Endodermal cell (in vitro differentiated cells): ENCODE data around the gene CCDC183. TPM values are rescaled to one million over a fixed set of nuclear protein-coding genes. Genes with fewer than 3 reads are reported as not detected.
"Not testable (repeated sequence)": the region's sequence is repeated elsewhere in the genome, so short reads cannot be mapped to it uniquely, and the experiment has no call there.

ENCODE experiments used
- DNase-seq: peaks from one replicate; pipeline ENCODE4 v3.0.0-alpha.2; 2017
- H3K27ac ChIP-seq: 2 replicates; pipeline ENCODE4 v1.5.1; 2013; ENCODE audit warnings: mild to moderate bottlenecking, low read depth, low read length, moderate library complexity
- H3K27me3 ChIP-seq: 2 replicates; pipeline ENCODE4 v1.6.1; 2013; ENCODE audit warnings: mild to moderate bottlenecking, low read length, moderate library complexity; ENCODE audit not compliant: insufficient read depth, control insufficient read depth, poor library complexity, severe bottlenecking
- H3K36me3 ChIP-seq: 2 replicates; pipeline ENCODE4 v1.7.0; 2013; ENCODE audit warnings: mild to moderate bottlenecking, low read length, moderate library complexity; ENCODE audit not compliant: control insufficient read depth, insufficient read depth
- H3K4me1 ChIP-seq: one replicate; pipeline ENCODE4 v1.7.0; 2013; ENCODE audit warnings: low read length; ENCODE audit not compliant: control insufficient read depth, insufficient read depth
- H3K4me3 ChIP-seq: 2 replicates; pipeline ENCODE4 v1.5.1; 2013; ENCODE audit warnings: mild to moderate bottlenecking, low read length, moderate library complexity
- H3K9ac ChIP-seq: 2 replicates; pipeline ENCODE4 v1.6.1; 2013; ENCODE audit warnings: mild to moderate bottlenecking, low read length, moderate library complexity; ENCODE audit not compliant: poor library complexity, severe bottlenecking; ENCODE audit errors: extremely low read depth
- H3K9me3 ChIP-seq: 2 replicates; pipeline ENCODE4 v1.6.1; 2013; ENCODE audit warnings: mild to moderate bottlenecking, low read length, moderate library complexity; ENCODE audit not compliant: control insufficient read depth
- H3K27ac Mint-ChIP-seq: 2 replicates; pipeline ENCODE4 v1.8.0; 2020; ENCODE audit warnings: mixed read lengths
- H3K27me3 Mint-ChIP-seq: 2 replicates; pipeline ENCODE4 v1.8.0; 2021; ENCODE audit warnings: mild to moderate bottlenecking, mixed read lengths; ENCODE audit not compliant: insufficient read depth
- H3K36me3 Mint-ChIP-seq: 2 replicates; pipeline ENCODE4 v1.8.0; 2020; ENCODE audit warnings: low read depth, mixed read lengths
- H3K4me1 Mint-ChIP-seq: 2 replicates; pipeline ENCODE4 v1.8.0; 2020; ENCODE audit warnings: mixed read lengths
- H3K4me3 Mint-ChIP-seq: 2 replicates; pipeline ENCODE4 v1.8.0; 2020; ENCODE audit warnings: mild to moderate bottlenecking, moderate library complexity, mixed read lengths
- H3K9me3 Mint-ChIP-seq: 2 replicates; pipeline ENCODE4 v1.8.0; 2020; ENCODE audit warnings: mild to moderate bottlenecking, mixed read lengths
- CTCF ChIP-seq: fragments of 200-600 bp; sonication (generic); conservative IDR thresholded peaks from 2 replicates; pipeline ENCODE4 v1.5.0; 2021; ENCODE audit warnings: antibody characterized with exemption, mild to moderate bottlenecking
- WGBS, 2 experiments: methylation state at CpG; one replicate each; pipeline versions ENCODE4 v1.1.5 to v1.1.7; 2013; ENCODE audit warnings: missing lambda C conversion rate in 2 of 2, mixed read lengths in 1 of 2; ENCODE audit not compliant: insufficient coverage in 1 of 2, insufficient read length in 1 of 2; 5-methylcytosine and 5-hydroxymethylcytosine counted together
- total RNA-seq, 2 donors: library from RNA; stranded (reverse); fragmentation: NEBNext Ultra II Directional in 1 of 2; extraction: Animal tissue kit (Norgen Biotek cat#: 25700) in 1 of 2; gene quantifications; 2 replicates in 1 of 2; 3 replicates in 1 of 2; pipeline ENCODE4 v1.2.1, GENCODE V29; 2021

The CCDC183 gene
- total RNA-seq, 2 donors from 2014 or later = 10.9 to 13.4 TPM

DNA sequence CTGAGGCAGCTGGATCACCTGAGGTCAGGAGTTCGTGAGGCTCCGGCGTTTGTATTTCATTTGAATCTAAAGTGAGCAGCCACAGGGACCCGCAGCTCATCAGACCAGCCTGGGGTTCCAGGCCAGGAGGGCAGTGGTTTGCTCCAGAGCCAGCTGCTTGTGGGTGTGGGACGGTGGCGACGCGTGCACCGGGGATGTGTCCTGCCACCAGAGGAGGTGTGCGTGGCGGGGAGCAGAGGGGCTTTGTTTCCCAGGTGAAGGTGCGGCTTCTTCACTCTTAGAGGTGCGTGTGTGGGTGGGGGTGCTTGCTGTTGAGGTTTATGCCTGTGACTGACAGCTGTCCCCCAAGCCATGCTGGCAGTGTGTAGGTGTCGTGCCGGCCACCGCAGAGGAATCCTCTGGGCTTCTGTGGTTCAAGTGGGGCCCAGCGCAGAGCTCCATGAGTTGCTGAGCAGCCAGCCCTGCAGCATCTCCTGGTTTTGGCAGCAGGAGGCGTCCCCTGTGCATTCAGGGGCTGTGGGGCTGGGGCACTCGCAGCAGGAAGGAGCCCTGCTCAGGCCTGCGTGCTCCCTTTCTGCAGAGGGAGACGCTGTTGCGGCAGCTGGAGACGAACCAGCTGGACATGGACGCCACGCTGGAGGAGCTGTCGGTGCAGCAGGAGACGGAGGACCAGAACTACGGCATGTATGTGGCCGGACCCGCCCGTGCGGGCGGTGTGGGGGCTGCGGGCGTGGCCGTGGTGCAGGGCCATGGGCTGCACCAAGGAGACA is 39.2 kb downstream of the CCDC183 start:
- H3K27me3 Mint-ChIP-seq = no peaks in the 10 kb centered on the region
- no peak overlapping the region for H3K27ac Mint-ChIP-seq
- H3K36me3 ChIP-seq = peaks cover 28% of the 10 kb centered on the region
- no peak overlapping the region for H3K4me3 ChIP-seq
- 96 to 98% methylated on average over 29 to 36 of the region's 36 CpGs for WGBS, 2 experiments
- no peak overlapping the region for H3K4me3 Mint-ChIP-seq
- H3K9me3 Mint-ChIP-seq = no peaks in the 10 kb centered on the region
- DNase-seq = no peak
- H3K36me3 Mint-ChIP-seq = peaks cover 42% of the 10 kb centered on the region
- H3K27me3 ChIP-seq = no peaks in the 10 kb centered on the region
- no peak overlapping the region for H3K9ac ChIP-seq
- TF ChIP-seq CTCF = no peak
- H3K9me3 ChIP-seq = no peaks in the 10 kb centered on the region
- H3K27ac ChIP-seq = no peak overlapping the region
- peaks cover 4% of the 10 kb centered on the region for H3K4me1 ChIP-seq
- peaks cover 4% of the 10 kb centered on the region for H3K4me1 Mint-ChIP-seq

DNA sequence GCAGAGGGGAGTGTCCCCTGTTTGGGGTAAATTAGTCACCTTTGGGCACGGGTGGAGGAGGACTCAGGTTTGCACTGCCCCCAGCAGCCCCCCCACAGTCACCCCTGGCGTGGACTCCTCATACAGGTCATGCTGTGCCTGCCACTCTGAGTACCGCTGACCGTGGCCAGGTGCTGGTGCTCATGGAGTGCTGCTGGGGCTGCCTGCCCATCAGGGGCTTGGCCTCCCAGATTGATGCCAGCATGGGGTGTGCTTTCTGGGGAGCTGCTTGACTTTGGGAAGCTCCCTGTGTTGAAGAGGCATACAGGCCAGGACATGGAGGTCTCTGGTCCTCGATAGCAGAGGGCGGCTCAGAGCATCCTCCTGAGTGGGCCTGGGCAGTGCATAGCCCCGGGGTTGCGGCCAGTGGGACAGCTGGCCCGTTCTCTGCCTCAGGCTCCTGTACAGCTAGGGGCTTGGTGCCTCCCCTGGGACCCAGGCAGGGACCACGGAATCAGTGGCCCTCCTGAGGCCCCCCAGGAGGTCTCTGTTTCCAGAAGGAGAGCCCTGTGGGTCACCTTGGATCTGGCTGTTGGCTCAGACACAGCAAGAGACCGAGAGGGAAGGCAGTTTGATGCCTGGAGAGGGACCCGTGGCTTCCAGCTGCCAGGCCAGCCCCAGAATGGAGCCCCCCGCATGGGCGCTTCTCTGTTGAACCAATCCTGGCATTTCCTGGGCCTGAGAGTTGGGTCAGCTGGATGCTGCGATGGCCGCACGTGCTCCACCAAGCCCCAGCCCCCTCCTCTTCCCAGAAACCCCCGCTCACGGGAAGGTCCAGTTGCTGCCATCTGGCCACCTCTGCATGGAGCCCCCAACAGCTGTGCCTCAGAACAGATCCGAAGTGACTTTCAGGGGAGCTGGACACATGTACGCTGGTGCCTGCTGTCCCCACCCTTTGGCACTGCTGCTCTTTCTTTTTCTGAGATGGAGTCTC is 40.1 kb downstream of the CCDC183 start:
- peaks cover 20% of the 10 kb centered on the region for H3K36me3 ChIP-seq
- Mint-ChIP-seq H3K4me1 (peaks cover 8% of the 10 kb centered on the region), H3K9me3 (no peaks in the 10 kb centered on the region), H3K27ac (no peak overlapping the region), H3K4me3 (no peak overlapping the region), H3K27me3 (no peaks in the 10 kb centered on the region), H3K36me3 (peaks cover 34% of the 10 kb centered on the region)
- no peak for DNase-seq
- H3K4me3 ChIP-seq = no peak overlapping the region
- H3K27me3 ChIP-seq = no peaks in the 10 kb centered on the region
- peaks cover 6% of the 10 kb centered on the region for H3K4me1 ChIP-seq
- no peaks in the 10 kb centered on the region for H3K9me3 ChIP-seq
- peak overlapping the region; percentile 38 for H3K27ac ChIP-seq
- no peak overlapping the region for H3K9ac ChIP-seq
- no peak for TF ChIP-seq CTCF
- 91 to 99% methylated on average over 12 to 21 of the region's 21 CpGs for WGBS, 2 experiments

- Mint-ChIP-seq H3K36me3 (peaks cover 24% of the 10 kb centered on the region), H3K27ac (no peak overlapping the region), H3K27me3 (no peaks in the 10 kb centered on the region), H3K9me3 (no peaks in the 10 kb centered on the region), H3K4me3 (no peak overlapping the region), H3K4me1 (peaks cover 10% of the 10 kb centered on the region)
- peaks cover 10% of the 10 kb centered on the region for H3K4me1 ChIP-seq
- peaks cover 9% of the 10 kb centered on the region for H3K36me3 ChIP-seq
- no peak for TF ChIP-seq CTCF
- WGBS, 2 experiments = 91 to 100% methylated on average over 7 to 27 of the region's 27 CpGs
- DNase-seq = no peak
- no peak overlapping the region for H3K4me3 ChIP-seq
- H3K9me3 ChIP-seq = no peaks in the 10 kb centered on the region
- H3K27me3 ChIP-seq = no peaks in the 10 kb centered on the region
- no peak overlapping the region for H3K9ac ChIP-seq
- H3K27ac ChIP-seq = no peak overlapping the region
Observed at GRCh38 chr9:136837146-136837855, 41.2 kb downstream of the CCDC183 start.

- H3K27ac Mint-ChIP-seq, H3K4me1 ChIP-seq, H3K27ac ChIP-seq, H3K4me3 Mint-ChIP-seq, DNase-seq, H3K9me3 Mint-ChIP-seq, H3K27me3 Mint-ChIP-seq, H3K9me3 ChIP-seq, H3K9ac ChIP-seq, H3K4me3 ChIP-seq, H3K27me3 ChIP-seq, H3K36me3 ChIP-seq: not testable (repeated sequence)
- peaks cover 20% of the 10 kb centered on the region for H3K36me3 Mint-ChIP-seq
- WGBS, 2 experiments = 96% methylated on average over 10 to 15 of the region's 15 CpGs
- H3K4me1 Mint-ChIP-seq = peaks cover 10% of the 10 kb centered on the region
Observed at GRCh38 chr9:136837856-136838277, 41.7 kb downstream of the CCDC183 start.
